BJ (cell line): ENCODE data around the gene MAGEC3. TPM values are rescaled to one million over a fixed set of nuclear protein-coding genes. Genes with fewer than 3 reads are reported as not detected.

Experiments
- CTCF ChIA-PET: fragments of 350-600 bp; formaldehyde crosslinking; extraction: SDS; loops from one replicate; lab custom pipeline; 2021; ENCODE audit warnings: antibody characterized with exemption, inconsistent platforms; lab: Yijun Ruan, JAX
- POLR2A ChIA-PET: fragments of 300-600 bp; sonication (Branson Sonifier 250); formaldehyde crosslinking; extraction: SDS; loops from one replicate; lab custom pipeline; 2021; ENCODE audit warnings: antibody characterized with exemption; lab: Charles Lee
- DNase-seq: peaks from one replicate; pipeline ENCODE4 v3.0.0-alpha.2; 2011; ENCODE audit warnings: low read depth
- H3K27me3 ChIP-seq: 2 replicates; pipeline ENCODE4 v1.6.0; 2011; ENCODE audit warnings: low read length; ENCODE audit not compliant: control insufficient read depth, insufficient read depth
- H3K36me3 ChIP-seq: 2 replicates; pipeline ENCODE4 v1.5.1; 2011; ENCODE audit warnings: low read length; ENCODE audit not compliant: control insufficient read depth, insufficient read depth
- H3K4me3 ChIP-seq: 2 replicates; pipeline ENCODE4 v1.5.1; 2011; ENCODE audit warnings: low read depth, mild to moderate bottlenecking, control low read depth, low read length
- CTCF ChIP-seq: IDR thresholded peaks from 2 replicates; pipeline ENCODE4 v1.5.1; 2011; ENCODE audit warnings: low read depth, mild to moderate bottlenecking, control low read depth, inconsistent platforms, low read length, moderate library complexity; ENCODE audit not compliant: insufficient read depth
- polyA plus RNA-seq: library from polyadenylated mRNA; depleted of rRNA; stranded (reverse); fragments of >200 nt; gene quantifications from 2 replicates; pipeline ENCODE4 v1.2.3, GENCODE V29; 2011

The MAGEC3 gene
- polyA plus RNA-seq, 1 experiment, result not detected

- CTCF ChIA-PET, result no interaction called here
- POLR2A ChIA-PET, result no interaction called here
Observed at GRCh38 chrX:141924293-141924692, 86.2 kb downstream of the MAGEC3 start.

GRCh38 chrX:141928432-141928831, 90.3 kb downstream of the MAGEC3 start:
- Histone ChIP-seq H3K27me3 (no peaks in the 10 kb centered on the region), H3K36me3 (no peaks in the 10 kb centered on the region), H3K4me3 (no peak overlapping the region)
- no peak for TF ChIP-seq CTCF
- CTCF ChIA-PET, result no interaction called here
- DNase-seq, result no peak
- POLR2A ChIA-PET, result no interaction called here

More at GRCh38 chrX:141924293-141924692, 86.2 kb downstream of the MAGEC3 start:
- H3K36me3 ChIP-seq, result no peaks in the 10 kb centered on the region
- TF ChIP-seq CTCF, result no peak
- H3K4me3 ChIP-seq, result no peak overlapping the region
- no peak for DNase-seq
- no peaks in the 10 kb centered on the region for H3K27me3 ChIP-seq

DNA sequence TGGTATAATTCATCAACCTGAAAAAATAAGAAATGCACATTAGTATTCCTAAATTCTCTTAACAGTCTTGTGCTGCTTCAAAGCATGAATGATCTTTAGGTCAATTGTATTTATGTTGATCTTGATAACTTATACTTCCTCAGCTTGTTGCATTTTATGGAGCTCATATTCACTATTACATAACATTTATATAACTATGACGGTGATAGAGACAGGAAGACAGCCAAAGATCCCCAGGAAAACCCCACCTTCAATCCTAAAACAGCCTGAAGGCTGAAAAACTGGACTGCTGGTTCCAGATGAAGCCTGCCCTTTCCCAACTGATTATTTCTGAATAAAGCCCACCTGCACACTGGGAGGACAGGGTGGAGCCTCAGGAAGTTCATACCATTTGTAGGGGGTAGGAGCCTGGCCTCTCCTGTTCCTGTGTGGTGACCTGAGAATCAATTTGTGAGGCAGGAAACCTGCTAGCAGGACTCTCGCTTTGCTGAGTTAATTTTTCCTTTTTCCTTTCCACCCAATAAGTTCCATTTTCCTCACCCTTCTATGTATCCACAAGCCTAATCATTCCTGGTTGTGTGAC, 96.0 kb downstream of the MAGEC3 start:
- Histone ChIP-seq H3K4me3 (no peak overlapping the region), H3K36me3 (no peaks in the 10 kb centered on the region), H3K27me3 (no peaks in the 10 kb centered on the region)
- TF ChIP-seq CTCF, result no peak
- no peak for DNase-seq
- ChIA-PET POLR2A (no interaction called here), CTCF (no interaction called here)

GRCh38 chrX:141935645-141936044, 97.5 kb downstream of the MAGEC3 start:
- Histone ChIP-seq H3K27me3 (no peaks in the 10 kb centered on the region), H3K4me3 (no peak overlapping the region), H3K36me3 (no peaks in the 10 kb centered on the region)
- no peak for TF ChIP-seq CTCF
- ChIA-PET POLR2A (no interaction called here), CTCF (no interaction called here)
- DNase-seq, result no peak

DNA sequence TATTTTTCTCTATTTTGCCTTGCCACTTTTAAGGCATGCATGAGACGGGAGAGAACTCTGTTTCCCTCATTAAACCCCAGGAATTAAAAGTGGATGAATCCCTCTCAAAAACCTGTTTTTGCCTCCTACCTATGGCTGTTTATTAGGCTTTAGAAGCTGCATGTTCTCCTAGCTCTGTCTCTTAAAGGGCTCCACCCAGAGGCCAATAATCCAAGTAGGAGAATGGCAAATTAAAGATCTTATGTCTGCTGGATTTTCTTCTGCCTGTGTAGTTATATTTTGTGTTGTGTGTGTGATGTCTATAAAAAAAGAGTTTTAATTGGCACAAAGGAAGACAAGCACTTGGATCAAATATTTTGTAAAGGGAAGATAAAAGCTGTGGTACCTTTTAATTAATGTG, 98.0 kb downstream of the MAGEC3 start:
- no peaks in the 10 kb centered on the region for H3K27me3 ChIP-seq
- no peaks in the 10 kb centered on the region for H3K36me3 ChIP-seq
- 0 out of 2 replicates have a peak, but pooled peaks have one; percentile 10 for TF ChIP-seq CTCF
- no peak overlapping the region for H3K4me3 ChIP-seq
- CTCF ChIA-PET, result no interaction called here
- DNase-seq, result no peak
- POLR2A ChIA-PET, result no interaction called here
